ENCODE data around the gene ENTPD8.

ENTPD8 gene

GRCh38 chr9:137433916-137434431 is 7.2 kb downstream of the ENTPD8 start:
- Mint-ChIP-seq H3K4me1 (no peaks in the 10 kb centered on the region), H3K4me3 (no peak overlapping the region), H3K9me3 (no peaks in the 10 kb centered on the region), H3K27ac (ENCODE audit: low read depth) (no peak overlapping the region), H3K27me3 (no peaks in the 10 kb centered on the region), H3K36me3 (ENCODE audit: insufficient read depth) (no peaks in the 10 kb centered on the region)
- ATAC-seq (replicated peaks; ENCODE audit: extremely low read depth, poor library complexity, severe bottlenecking) (no peak), DNase-seq (ENCODE audit: low spot score in 2 of 2) (no peak)

DNA sequence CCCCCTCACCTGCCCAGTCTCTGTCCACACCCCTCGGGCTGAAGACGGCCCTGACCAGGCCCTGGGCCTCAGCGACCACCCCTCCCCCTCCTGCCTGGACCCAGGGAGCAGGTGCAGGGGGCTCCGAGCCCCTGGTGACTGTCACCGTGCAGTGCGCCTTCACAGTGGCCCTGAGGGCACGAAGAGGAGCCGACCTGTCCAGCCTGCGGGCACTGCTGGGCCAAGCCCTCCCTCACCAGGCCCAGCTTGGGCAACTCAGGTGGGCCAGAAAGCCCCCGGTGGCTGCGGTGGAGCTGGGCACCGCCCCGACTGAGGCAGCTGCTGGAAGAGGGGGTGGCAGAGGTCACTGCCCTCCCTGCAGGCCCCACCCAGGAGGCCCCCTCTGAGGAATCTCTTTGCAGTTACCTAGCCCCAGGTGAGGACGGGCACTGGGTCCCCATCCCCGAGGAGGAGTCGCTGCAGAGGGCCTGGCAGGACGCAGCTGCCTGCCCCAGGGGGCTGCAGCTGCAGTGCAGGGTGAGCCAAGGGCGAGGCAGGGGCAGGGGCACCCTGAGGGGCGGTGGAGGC is 7.7 kb downstream of the ENTPD8 start:
- Mint-ChIP-seq H3K4me3 (no peak overlapping the region), H3K27ac (ENCODE audit: low read depth) (no peak overlapping the region), H3K9me3 (no peaks in the 10 kb centered on the region), H3K4me1 (no peaks in the 10 kb centered on the region), H3K36me3 (ENCODE audit: insufficient read depth) (no peaks in the 10 kb centered on the region), H3K27me3 (no peaks in the 10 kb centered on the region)
- ATAC-seq (replicated peaks; ENCODE audit: extremely low read depth, poor library complexity, severe bottlenecking) (no peak), DNase-seq (ENCODE audit: low spot score in 2 of 2) (no peak)

GRCh38 chr9:137432687-137433348 is 8.3 kb downstream of the ENTPD8 start:
- ATAC-seq (replicated peaks; ENCODE audit: extremely low read depth, poor library complexity, severe bottlenecking) (no peak), DNase-seq (ENCODE audit: low spot score in 2 of 2) (no peak)
- Mint-ChIP-seq H3K4me1 (no peaks in the 10 kb centered on the region), H3K4me3 (no peak overlapping the region), H3K36me3 (ENCODE audit: insufficient read depth) (no peaks in the 10 kb centered on the region), H3K9me3 (no peaks in the 10 kb centered on the region), H3K27ac (ENCODE audit: low read depth) (no peak overlapping the region), H3K27me3 (no peaks in the 10 kb centered on the region)

DNA sequence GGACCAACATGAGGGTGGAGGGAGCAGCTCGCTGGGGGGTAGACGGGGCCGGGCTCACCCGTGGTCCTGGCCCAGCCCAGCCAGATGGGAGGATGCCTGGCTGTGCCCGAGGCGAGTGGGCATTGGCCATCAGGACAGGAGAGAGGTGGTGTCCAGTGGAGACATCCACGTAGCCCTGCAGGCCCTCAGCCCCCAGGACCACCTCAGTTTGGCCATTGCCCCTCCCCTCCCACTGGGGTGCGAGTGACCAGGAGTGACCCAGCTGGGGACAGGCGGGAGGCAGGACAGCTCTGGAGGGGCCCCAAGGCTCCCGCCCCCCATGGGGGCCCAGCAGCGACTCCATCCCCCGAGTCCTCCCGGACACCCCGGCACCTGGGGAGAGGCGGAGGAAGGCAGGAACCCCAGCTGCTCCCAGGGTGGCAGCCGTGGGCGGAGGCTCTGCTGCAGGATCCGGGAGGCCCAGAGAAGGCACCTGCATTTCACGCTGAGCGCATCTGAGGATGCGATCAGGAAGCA is 9.7 kb downstream of the ENTPD8 start:
- DNase-seq (ENCODE audit: low spot score in 2 of 2) (no peak), ATAC-seq (replicated peaks; ENCODE audit: extremely low read depth, poor library complexity, severe bottlenecking) (no peak)
- Mint-ChIP-seq H3K4me3 (no peak overlapping the region), H3K9me3 (no peaks in the 10 kb centered on the region), H3K27ac (ENCODE audit: low read depth) (no peak overlapping the region), H3K36me3 (ENCODE audit: insufficient read depth) (no peaks in the 10 kb centered on the region), H3K27me3 (no peaks in the 10 kb centered on the region), H3K4me1 (no peaks in the 10 kb centered on the region)

DNA sequence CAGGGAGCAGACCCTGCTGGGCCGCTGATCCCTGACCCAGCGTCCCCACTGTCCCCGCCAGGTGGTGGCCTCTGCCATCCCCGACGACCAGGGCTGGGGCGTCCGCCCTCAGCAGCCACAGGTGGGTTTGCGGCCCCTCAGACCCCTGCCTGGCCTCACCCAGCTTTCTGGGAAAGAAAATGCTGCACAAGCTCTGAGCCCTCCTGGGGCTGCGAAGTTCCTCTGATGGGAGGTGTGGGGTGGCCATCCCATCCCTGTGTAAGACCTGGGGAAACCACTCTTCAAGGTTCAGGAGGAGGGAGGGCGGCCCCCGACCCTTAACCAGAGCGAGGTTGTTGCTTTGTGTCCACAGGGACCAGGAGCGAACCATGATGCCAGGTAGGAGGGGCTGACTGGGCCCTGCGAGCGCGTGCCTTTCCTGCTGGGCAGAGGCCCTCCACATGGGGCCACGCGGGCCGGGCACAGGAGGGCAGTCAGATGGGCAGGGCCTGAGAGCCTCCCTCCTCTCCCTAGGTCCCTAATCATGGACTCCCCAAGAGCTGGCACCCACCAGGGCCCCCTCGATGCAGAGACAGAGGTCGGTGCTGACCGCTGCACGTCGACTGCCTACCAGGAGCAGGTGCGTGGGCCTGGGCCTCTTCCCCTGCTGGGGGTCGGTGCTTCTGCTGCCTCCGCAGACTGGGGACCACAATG is 10.3 kb downstream of the ENTPD8 start:
- no peaks in the 10 kb centered on the region for H3K4me1 Mint-ChIP-seq
- no peak overlapping the region for H3K27ac Mint-ChIP-seq (ENCODE audit: low read depth)
- ATAC-seq (replicated peaks; ENCODE audit: extremely low read depth, poor library complexity, severe bottlenecking) = no peak
- H3K27me3 Mint-ChIP-seq = no peaks in the 10 kb centered on the region
- H3K4me3 Mint-ChIP-seq = no peak overlapping the region
- no peak for DNase-seq (ENCODE audit: low spot score in 2 of 2)
- H3K9me3 Mint-ChIP-seq = no peaks in the 10 kb centered on the region
- no peaks in the 10 kb centered on the region for H3K36me3 Mint-ChIP-seq (ENCODE audit: insufficient read depth)

GRCh38 chr9:137429974-137430722 is 11.0 kb downstream of the ENTPD8 start:
- Mint-ChIP-seq H3K27ac (ENCODE audit: low read depth) (no peak overlapping the region), H3K36me3 (ENCODE audit: insufficient read depth) (no peaks in the 10 kb centered on the region), H3K9me3 (no peaks in the 10 kb centered on the region), H3K4me1 (no peaks in the 10 kb centered on the region), H3K4me3 (no peak overlapping the region), H3K27me3 (no peaks in the 10 kb centered on the region)
- ATAC-seq (replicated peaks; ENCODE audit: extremely low read depth, poor library complexity, severe bottlenecking) = no peak
- no peak for DNase-seq (ENCODE audit: low spot score in 2 of 2)

DNA sequence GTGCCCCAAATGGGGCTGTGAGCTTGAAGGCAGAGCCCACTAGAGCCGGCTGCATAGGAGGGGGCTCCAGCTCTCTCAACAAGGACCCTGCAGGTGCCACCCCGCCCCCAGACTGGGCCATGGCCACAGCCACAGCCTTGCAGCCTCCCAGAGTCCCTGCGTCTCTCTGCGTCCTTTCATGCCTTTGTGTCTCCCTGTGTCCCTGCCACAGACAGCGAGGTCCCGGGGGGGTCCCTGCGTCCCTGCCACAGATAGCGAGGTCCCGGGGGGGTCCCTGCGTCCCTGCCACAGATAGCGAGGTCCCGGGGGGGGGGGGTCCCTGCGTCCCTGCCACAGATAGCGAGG is 11.6 kb downstream of the ENTPD8 start:
- H3K36me3 Mint-ChIP-seq (ENCODE audit: insufficient read depth) = no peaks in the 10 kb centered on the region
- H3K27me3 Mint-ChIP-seq = no peaks in the 10 kb centered on the region
- no peak for ATAC-seq (replicated peaks; ENCODE audit: extremely low read depth, poor library complexity, severe bottlenecking)
- no peaks in the 10 kb centered on the region for H3K9me3 Mint-ChIP-seq
- DNase-seq (ENCODE audit: low spot score in 2 of 2) = no peak
- H3K27ac Mint-ChIP-seq (ENCODE audit: low read depth) = no peak overlapping the region
- no peak overlapping the region for H3K4me3 Mint-ChIP-seq
- H3K4me1 Mint-ChIP-seq = no peaks in the 10 kb centered on the region

GRCh38 chr9:137428841-137429545 is 12.2 kb downstream of the ENTPD8 start:
- Mint-ChIP-seq H3K27ac (ENCODE audit: low read depth) (no peak overlapping the region), H3K9me3 (no peaks in the 10 kb centered on the region), H3K4me3 (no peak overlapping the region), H3K4me1 (no peaks in the 10 kb centered on the region), H3K27me3 (no peaks in the 10 kb centered on the region), H3K36me3 (ENCODE audit: insufficient read depth) (no peaks in the 10 kb centered on the region)
- no peak for DNase-seq (ENCODE audit: low spot score in 2 of 2)
- ATAC-seq (replicated peaks; ENCODE audit: extremely low read depth, poor library complexity, severe bottlenecking) = no peak

GRCh38 chr9:137428311-137428630 is 12.9 kb downstream of the ENTPD8 start:
- no peak overlapping the region for H3K4me3 Mint-ChIP-seq
- H3K9me3 Mint-ChIP-seq = no peaks in the 10 kb centered on the region
- H3K27ac Mint-ChIP-seq (ENCODE audit: low read depth) = no peak overlapping the region
- H3K36me3 Mint-ChIP-seq (ENCODE audit: insufficient read depth) = no peaks in the 10 kb centered on the region
- no peaks in the 10 kb centered on the region for H3K4me1 Mint-ChIP-seq
- no peak for ATAC-seq (replicated peaks; ENCODE audit: extremely low read depth, poor library complexity, severe bottlenecking)
- DNase-seq (ENCODE audit: low spot score in 2 of 2) = no peak
- no peaks in the 10 kb centered on the region for H3K27me3 Mint-ChIP-seq

GRCh38 chr9:137427454-137428310 is 13.5 kb downstream of the ENTPD8 start:
- no peak for DNase-seq (ENCODE audit: low spot score in 2 of 2)
- Mint-ChIP-seq H3K4me3 (no peak overlapping the region), H3K27me3 (no peaks in the 10 kb centered on the region), H3K36me3 (ENCODE audit: insufficient read depth) (no peaks in the 10 kb centered on the region), H3K4me1 (no peaks in the 10 kb centered on the region), H3K9me3 (no peaks in the 10 kb centered on the region), H3K27ac (ENCODE audit: low read depth) (no peak overlapping the region)
- no peak for ATAC-seq (replicated peaks; ENCODE audit: extremely low read depth, poor library complexity, severe bottlenecking)

DNA sequence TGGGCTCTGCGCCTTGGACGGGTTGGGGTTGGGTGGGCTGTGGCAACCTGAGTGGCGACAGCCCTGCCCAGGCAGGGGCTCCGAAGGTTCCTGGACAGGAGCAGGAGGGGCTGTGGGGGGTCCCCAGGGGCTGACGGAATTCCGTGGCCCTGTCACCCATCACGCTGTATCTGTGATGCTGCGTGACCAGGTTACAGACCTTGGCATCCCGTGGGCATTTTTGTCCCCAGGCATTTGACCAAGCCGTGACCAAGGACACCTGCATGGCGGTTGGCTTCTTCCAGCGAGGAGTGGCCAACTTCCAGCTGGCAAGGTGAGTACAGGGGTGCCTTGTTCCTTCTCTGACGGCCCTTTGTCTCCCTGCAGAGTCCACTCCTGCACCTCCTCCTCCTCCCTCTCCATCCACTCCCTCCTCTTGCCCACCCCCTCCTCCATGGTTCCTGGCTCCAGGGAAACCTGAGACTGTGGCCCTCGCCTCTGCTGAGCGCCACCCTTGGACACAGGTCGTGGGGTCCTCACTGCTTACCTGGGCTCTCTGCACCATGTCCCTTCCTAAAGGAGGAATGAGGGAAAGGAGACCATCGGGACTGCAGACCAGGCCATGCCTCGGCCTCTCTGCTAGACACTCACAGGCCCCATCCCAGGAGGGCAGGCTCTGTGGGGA is 15.0 kb downstream of the ENTPD8 start:
- H3K27ac Mint-ChIP-seq (ENCODE audit: low read depth) = no peak overlapping the region
- H3K9me3 Mint-ChIP-seq = no peaks in the 10 kb centered on the region
- H3K36me3 Mint-ChIP-seq (ENCODE audit: insufficient read depth) = no peaks in the 10 kb centered on the region
- DNase-seq (ENCODE audit: low spot score in 2 of 2) = no peak
- H3K27me3 Mint-ChIP-seq = no peaks in the 10 kb centered on the region
- H3K4me3 Mint-ChIP-seq = no peak overlapping the region
- H3K4me1 Mint-ChIP-seq = no peaks in the 10 kb centered on the region
- no peak for ATAC-seq (replicated peaks; ENCODE audit: extremely low read depth, poor library complexity, severe bottlenecking)
